H9 (cell line): Measurements from ENCODE around the gene MORF4L1. TPM values are rescaled to one million over a fixed set of nuclear protein-coding genes. Genes with fewer than 3 reads are reported as not detected.
A peak's percentile ranks its signal among the peaks of the same experiment; 100 is the strongest.
"Not testable (repeated sequence)": the region's sequence is repeated elsewhere in the genome, so short reads cannot be mapped to it uniquely, and the experiment has no call there.

Experiments
- DNase-seq: peaks from one replicate; pipeline ENCODE4 v3.0.0-alpha.2; 2017
- H2AFZ ChIP-seq: one replicate; pipeline ENCODE4 v1.6.1; 2013; ENCODE audit warnings: mild to moderate bottlenecking, low read length, control low read depth, moderate library complexity
- H2AK5ac ChIP-seq: 2 replicates; pipeline ENCODE4 v1.6.1; 2013; ENCODE audit warnings: low read length, control low read depth, mixed read lengths; ENCODE audit not compliant: insufficient read length
- H2BK120ac ChIP-seq: one replicate; pipeline ENCODE4 v1.6.1; 2013; ENCODE audit warnings: low read depth, mild to moderate bottlenecking, low read length, control low read depth, inconsistent platforms; ENCODE audit not compliant: poor library complexity, severe bottlenecking
- H2BK12ac ChIP-seq: 2 replicates; pipeline ENCODE4 v1.6.1; 2013; ENCODE audit warnings: low read length, control low read depth, mixed read lengths, low read depth; ENCODE audit not compliant: insufficient read length
- H2BK15ac ChIP-seq: 2 replicates; pipeline ENCODE4 v1.6.1; 2013; ENCODE audit warnings: low read depth, low read length, control low read depth
- H2BK20ac ChIP-seq: one replicate; pipeline ENCODE4 v1.6.1; 2013; ENCODE audit warnings: low read depth, mild to moderate bottlenecking, low read length, control low read depth, inconsistent platforms; ENCODE audit not compliant: poor library complexity, severe bottlenecking
- H2BK5ac ChIP-seq: 2 replicates; pipeline ENCODE4 v1.6.1; 2013; ENCODE audit warnings: low read length, control low read depth, mixed read lengths; ENCODE audit not compliant: insufficient read length
- H3K14ac ChIP-seq: 2 replicates; pipeline ENCODE4 v1.6.1; 2013; ENCODE audit warnings: low read length, control low read depth; ENCODE audit not compliant: insufficient read depth
- H3K18ac ChIP-seq: 2 replicates; pipeline ENCODE4 v1.6.1; 2013; ENCODE audit warnings: low read depth, mild to moderate bottlenecking, mixed read lengths, low read length, control low read depth; ENCODE audit not compliant: insufficient read length
- H3K23ac ChIP-seq: 2 replicates; pipeline ENCODE4 v1.6.1; 2013; ENCODE audit warnings: low read length, control low read depth, mixed read lengths, low read depth; ENCODE audit not compliant: insufficient read length
- H3K23me2 ChIP-seq: 2 replicates; pipeline ENCODE4 v1.6.1; 2013; ENCODE audit warnings: low read depth, mild to moderate bottlenecking, mixed read lengths, low read length, control low read depth; ENCODE audit not compliant: insufficient read length, poor library complexity, severe bottlenecking
- H3K27ac ChIP-seq: 2 replicates; pipeline ENCODE4 v1.5.1; 2013; ENCODE audit warnings: low read length, control low read depth, mixed read lengths, low read depth; ENCODE audit not compliant: insufficient read length
- H3K27me3 ChIP-seq: 2 replicates; pipeline ENCODE4 v1.6.1; 2013; ENCODE audit warnings: low read length, control low read depth, inconsistent platforms; ENCODE audit not compliant: insufficient read depth
- H3K4ac ChIP-seq: 2 replicates; pipeline ENCODE4 v1.6.1; 2013; ENCODE audit warnings: low read depth, mild to moderate bottlenecking, control low read depth, inconsistent platforms, low read length, moderate library complexity
- H3K4me1 ChIP-seq: 2 replicates; pipeline ENCODE4 v1.6.1; 2013; ENCODE audit warnings: low read length, control low read depth, inconsistent platforms; ENCODE audit not compliant: insufficient read depth
- H3K4me2 ChIP-seq: 2 replicates; pipeline ENCODE4 v1.6.1; 2013; ENCODE audit warnings: low read length, control low read depth, mixed read lengths; ENCODE audit not compliant: insufficient read length, insufficient read depth
- H3K56ac ChIP-seq: 2 replicates; pipeline ENCODE4 v1.6.1; 2013; ENCODE audit warnings: low read depth, mild to moderate bottlenecking, mixed read lengths, low read length, control low read depth; ENCODE audit not compliant: insufficient read length
- H3K79me1 ChIP-seq: 2 replicates; pipeline ENCODE4 v1.6.1; 2013; ENCODE audit warnings: low read depth, mild to moderate bottlenecking, moderate library complexity, low read length, control low read depth, inconsistent platforms; ENCODE audit not compliant: insufficient read depth, poor library complexity, severe bottlenecking
- H3K79me2 ChIP-seq: 2 replicates; pipeline ENCODE4 v1.6.1; 2013; ENCODE audit warnings: low read length, control low read depth, inconsistent platforms; ENCODE audit not compliant: insufficient read depth
- H3K9ac ChIP-seq: 2 replicates; pipeline ENCODE4 v1.6.1; 2013; ENCODE audit warnings: low read length, control low read depth, mixed read lengths; ENCODE audit not compliant: insufficient read length; ENCODE audit errors: extremely low read depth
- H3K9me3 ChIP-seq: one replicate; pipeline ENCODE4 v1.6.1; 2013; ENCODE audit warnings: low read depth, low read length, inconsistent platforms; ENCODE audit not compliant: control insufficient read depth
- H3T11ph ChIP-seq: one replicate; pipeline ENCODE4 v1.6.1; 2013; ENCODE audit warnings: mild to moderate bottlenecking, low read length, control low read depth, inconsistent platforms
- H4K20me1 ChIP-seq: one replicate; pipeline ENCODE4 v1.6.1; 2013; ENCODE audit not compliant: control insufficient read depth, insufficient read length, insufficient read depth
- H4K5ac ChIP-seq: 2 replicates; pipeline ENCODE4 v1.6.1; 2013; ENCODE audit warnings: low read depth, mild to moderate bottlenecking, mixed read lengths, low read length, control low read depth; ENCODE audit not compliant: insufficient read length
- H4K8ac ChIP-seq: replicated peaks from 2 replicates; pipeline ENCODE4 v1.6.1; 2013; ENCODE audit warnings: low read length, control low read depth, mixed read lengths, low read depth; ENCODE audit not compliant: insufficient read length
- H4K91ac ChIP-seq: 2 replicates; pipeline ENCODE4 v1.6.1; 2013; ENCODE audit warnings: low read depth, mild to moderate bottlenecking, moderate library complexity, mixed read lengths, low read length, control low read depth; ENCODE audit not compliant: insufficient read length
- H3K27ac Mint-ChIP-seq, 3 experiments: 2 replicates in 2 of 3; 3 replicates in 1 of 3; pipeline ENCODE4 v1.8.0; 2020 to 2021; ENCODE audit warnings: mixed read lengths in 3 of 3, mild to moderate bottlenecking in 1 of 3, moderate library complexity in 1 of 3
- H3K27me3 Mint-ChIP-seq: 2 replicates; pipeline ENCODE4 v1.8.0; 2021; ENCODE audit warnings: low read depth, mild to moderate bottlenecking, moderate library complexity, mixed read lengths
- H3K36me3 Mint-ChIP-seq, 3 experiments: 2 replicates in 2 of 3; 3 replicates in 1 of 3; pipeline ENCODE4 v1.8.0; 2020 to 2021; ENCODE audit warnings: low read depth in 3 of 3, mixed read lengths in 3 of 3; ENCODE audit not compliant: insufficient read depth in 1 of 3
- H3K4me1 Mint-ChIP-seq, 2 experiments: 2 replicates each; pipeline ENCODE4 v1.8.0; 2020; ENCODE audit warnings: mixed read lengths in 2 of 2
- H3K4me3 Mint-ChIP-seq, 2 experiments: 2 replicates in 1 of 2; 3 replicates in 1 of 2; pipeline ENCODE4 v1.8.0; 2020 to 2021; ENCODE audit warnings: mild to moderate bottlenecking in 2 of 2, mixed read lengths in 2 of 2, moderate library complexity in 1 of 2
- H3K9me3 Mint-ChIP-seq, 2 experiments: 2 replicates in 1 of 2; 3 replicates in 1 of 2; pipeline ENCODE4 v1.8.0; 2020; ENCODE audit warnings: mild to moderate bottlenecking in 2 of 2, mixed read lengths in 2 of 2, moderate library complexity in 1 of 2
- WGBS: extraction: QIAGEN DNeasy Blood & Tissue Kit; methylation state at CpG from one replicate; pipeline ENCODE4 v1.1.7; 2013; ENCODE audit warnings: missing lambda C conversion rate, low lambda C conversion rate, mixed read lengths; ENCODE audit not compliant: insufficient read length; ENCODE audit errors: extremely low coverage; 5-methylcytosine and 5-hydroxymethylcytosine counted together
- total RNA-seq: library from RNA; stranded (reverse); gene quantifications from 2 replicates; pipeline ENCODE4 v1.2.1, GENCODE V29; 2021
- TF ChIP-seq, protein P1 (sequence below): fragments of 200-600 bp; sonication (generic); conservative IDR thresholded peaks from 3 replicates; pipeline ENCODE4 v1.8.0; 2021; ENCODE audit warnings: antibody characterized with exemption, mild to moderate bottlenecking

MORF4L1 gene
- total RNA-seq, 1 experiment from 2014 or later = 544 TPM

DNA sequence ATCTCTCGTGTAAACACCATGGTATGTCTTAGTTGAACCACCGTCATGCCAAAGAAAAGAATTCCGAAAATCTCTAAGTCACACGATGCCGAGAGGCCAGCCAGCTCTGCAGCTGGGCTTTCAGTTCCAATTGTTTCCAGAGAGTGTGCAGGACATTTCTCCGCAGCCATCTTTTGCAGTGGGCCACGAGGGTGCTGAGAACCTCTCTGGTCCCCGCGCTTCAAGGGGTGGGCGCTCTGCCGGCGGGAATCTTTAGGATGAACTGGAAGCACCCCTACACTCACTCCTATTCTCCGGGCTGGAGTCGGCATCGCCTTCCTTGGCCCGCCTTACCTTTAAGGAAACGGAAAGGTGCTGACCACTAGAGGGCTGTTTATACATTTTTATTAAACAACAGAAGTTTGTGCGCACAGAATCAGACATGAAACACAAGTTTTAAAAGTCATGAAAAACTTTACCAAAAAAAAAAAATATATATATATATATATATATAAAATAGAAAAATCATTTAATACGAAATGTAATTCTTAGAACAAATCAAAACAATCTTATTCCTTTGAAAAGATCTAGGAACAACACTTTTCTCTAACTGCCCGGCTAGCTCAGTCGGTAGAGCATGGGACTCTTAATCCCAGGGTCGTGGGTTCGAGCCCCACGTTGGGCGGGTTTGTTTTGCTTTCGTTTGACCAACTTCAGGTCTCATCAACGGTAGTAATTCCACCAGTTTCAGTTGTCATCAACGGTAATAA is 12.5 kb upstream of the MORF4L1 start:
- H3K27ac Mint-ChIP-seq = peak overlapping the region; percentile 95 to 96 (median 95)
- DNase-seq = peak; percentile 86
- Histone ChIP-seq H4K5ac (no peak overlapping the region), H2BK5ac (no peak overlapping the region), H3K9ac (peak overlapping the region; percentile 88), H2BK20ac (no peak overlapping the region), H3K27me3 (no peaks in the 10 kb centered on the region), H2BK120ac (no peak overlapping the region), H3K4me2 (peak overlapping the region; percentile 63), H3K9me3 (no peaks in the 10 kb centered on the region), H3K27ac (peak overlapping the region; percentile 59), H3K79me2 (no peaks in the 10 kb centered on the region), H3K23me2 (no peaks in the 10 kb centered on the region), H3K23ac (no peak overlapping the region), H4K8ac (no peak overlapping the region), H4K91ac (no peak overlapping the region), H2AFZ (no peak overlapping the region), H2AK5ac (no peak overlapping the region), H3K79me1 (no peaks in the 10 kb centered on the region), H3K18ac (peak overlapping the region; percentile 76), H3K14ac (peak overlapping the region; percentile 66; the same call in 1 of the 2 replicates), H2BK12ac (no peak overlapping the region), H3T11ph (no peak overlapping the region), H2BK15ac (no peak overlapping the region), H4K20me1 (no peaks in the 10 kb centered on the region), H3K56ac (no peak overlapping the region), H3K4ac (no peak overlapping the region; the same call in 1 of the 2 replicates), H3K4me1 (no peaks in the 10 kb centered on the region; the same call in 1 of the 2 replicates)
- peaks cover 0 to 2% of the 10 kb centered on the region in 2 experiments; a peak in 3 of 5 replicates for H3K9me3 Mint-ChIP-seq
- WGBS = no CpG with 5 or more reads among the region's 28 CpGs
- TF ChIP-seq, protein P1, sequence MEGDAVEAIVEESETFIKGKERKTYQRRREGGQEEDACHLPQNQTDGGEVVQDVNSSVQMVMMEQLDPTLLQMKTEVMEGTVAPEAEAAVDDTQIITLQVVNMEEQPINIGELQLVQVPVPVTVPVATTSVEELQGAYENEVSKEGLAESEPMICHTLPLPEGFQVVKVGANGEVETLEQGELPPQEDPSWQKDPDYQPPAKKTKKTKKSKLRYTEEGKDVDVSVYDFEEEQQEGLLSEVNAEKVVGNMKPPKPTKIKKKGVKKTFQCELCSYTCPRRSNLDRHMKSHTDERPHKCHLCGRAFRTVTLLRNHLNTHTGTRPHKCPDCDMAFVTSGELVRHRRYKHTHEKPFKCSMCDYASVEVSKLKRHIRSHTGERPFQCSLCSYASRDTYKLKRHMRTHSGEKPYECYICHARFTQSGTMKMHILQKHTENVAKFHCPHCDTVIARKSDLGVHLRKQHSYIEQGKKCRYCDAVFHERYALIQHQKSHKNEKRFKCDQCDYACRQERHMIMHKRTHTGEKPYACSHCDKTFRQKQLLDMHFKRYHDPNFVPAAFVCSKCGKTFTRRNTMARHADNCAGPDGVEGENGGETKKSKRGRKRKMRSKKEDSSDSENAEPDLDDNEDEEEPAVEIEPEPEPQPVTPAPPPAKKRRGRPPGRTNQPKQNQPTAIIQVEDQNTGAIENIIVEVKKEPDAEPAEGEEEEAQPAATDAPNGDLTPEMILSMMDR = peak; percentile 82
- H3K27me3 Mint-ChIP-seq = no peaks in the 10 kb centered on the region
- H3K36me3 Mint-ChIP-seq = no peaks in the 10 kb centered on the region; a peak in 1 of 7 replicates
- H3K4me3 Mint-ChIP-seq = peak overlapping the region; percentile 81 to 89
- H3K4me1 Mint-ChIP-seq = peaks cover 2 to 3% of the 10 kb centered on the region in 2 experiments; a peak in 1 of 4 replicates

DNA sequence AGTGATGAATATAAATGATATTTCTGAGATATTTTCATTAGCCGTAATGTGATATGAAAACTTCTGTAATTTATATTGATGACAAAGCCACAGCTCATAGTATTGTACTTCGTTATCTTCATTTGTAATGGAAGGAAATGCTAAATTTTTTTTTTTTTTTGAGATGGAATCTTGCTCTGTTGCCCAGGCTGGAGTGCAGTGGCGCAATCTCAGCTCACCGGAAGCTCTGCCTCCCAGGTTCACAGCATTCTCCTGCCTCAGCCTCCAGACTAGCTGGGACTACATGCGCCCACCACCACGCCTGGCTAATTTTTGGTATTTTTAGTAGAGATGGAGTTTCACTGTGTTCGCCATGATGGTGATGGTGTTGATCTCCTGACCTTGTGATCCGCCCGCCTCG is 7.1 kb upstream of the MORF4L1 start:
- H2BK120ac ChIP-seq, H3T11ph ChIP-seq, H3K18ac ChIP-seq, H2BK5ac ChIP-seq, H3K4me1 Mint-ChIP-seq, H3K14ac ChIP-seq, H3K4me1 ChIP-seq, H3K9ac ChIP-seq, H2AFZ ChIP-seq, H2BK15ac ChIP-seq, H3K27ac ChIP-seq, H3K23me2 ChIP-seq, H3K27me3 ChIP-seq, H3K9me3 Mint-ChIP-seq, H3K9me3 ChIP-seq, H3K79me1 ChIP-seq, H2AK5ac ChIP-seq, H3K23ac ChIP-seq, H4K91ac ChIP-seq, H3K4me2 ChIP-seq, H4K20me1 ChIP-seq, H3K27me3 Mint-ChIP-seq, H3K79me2 ChIP-seq, H2BK20ac ChIP-seq, H2BK12ac ChIP-seq, H4K5ac ChIP-seq, DNase-seq, H3K56ac ChIP-seq, H4K8ac ChIP-seq, H3K4ac ChIP-seq, H3K4me3 Mint-ChIP-seq, H3K36me3 Mint-ChIP-seq, H3K27ac Mint-ChIP-seq: not testable (repeated sequence)
- WGBS = no CpG with 5 or more reads among the region's 10 CpGs
